ENCODE measurements around the gene SH3BP5.

Gene SH3BP5

GRCh38 chr3:15273227-15273626, 59.2 kb downstream of the SH3BP5 start:
- no peak for DNase-seq (ENCODE audit: low spot score)

GRCh38 chr3:15272426-15273196, 59.8 kb downstream of the SH3BP5 start:
- no peak for DNase-seq (ENCODE audit: low spot score)

- no peak for DNase-seq (ENCODE audit: low spot score)
Observed at GRCh38 chr3:15271785-15272381, 60.5 kb downstream of the SH3BP5 start.

- DNase-seq (ENCODE audit: low spot score) = no peak
Observed at GRCh38 chr3:15271030-15271429, 61.4 kb downstream of the SH3BP5 start.

- peak; percentile 97 for DNase-seq (ENCODE audit: low spot score)
Observed at GRCh38 chr3:15269091-15269989, 63.0 kb downstream of the SH3BP5 start.

- DNase-seq (ENCODE audit: low spot score) = peak; percentile 83
Observed at GRCh38 chr3:15268033-15268631, 64.3 kb downstream of the SH3BP5 start.

- DNase-seq (ENCODE audit: low spot score) = no peak
Observed at GRCh38 chr3:15267502-15267901, 64.9 kb downstream of the SH3BP5 start.

- DNase-seq (ENCODE audit: low spot score) = no peak
Observed at GRCh38 chr3:15266510-15267376, 65.6 kb downstream of the SH3BP5 start.

- no peak for DNase-seq (ENCODE audit: low spot score)
Observed at GRCh38 chr3:15265655-15266509, 66.5 kb downstream of the SH3BP5 start.

GRCh38 chr3:15264486-15264885, 67.9 kb downstream of the SH3BP5 start:
- DNase-seq (ENCODE audit: low spot score) = no peak

- DNase-seq (ENCODE audit: low spot score) = no peak
Observed at GRCh38 chr3:15263926-15264325, 68.5 kb downstream of the SH3BP5 start.

GRCh38 chr3:15263120-15263519, 69.3 kb downstream of the SH3BP5 start:
- DNase-seq (ENCODE audit: low spot score) = no peak

GRCh38 chr3:15262021-15262420, 70.4 kb downstream of the SH3BP5 start:
- no peak for DNase-seq (ENCODE audit: low spot score)

- no peak for DNase-seq (ENCODE audit: low spot score)
Observed at GRCh38 chr3:15261274-15261673, 71.1 kb downstream of the SH3BP5 start.

- DNase-seq (ENCODE audit: low spot score) = no peak
Observed at GRCh38 chr3:15260531-15260930, 71.9 kb downstream of the SH3BP5 start.

- DNase-seq (ENCODE audit: low spot score) = no peak
Observed at GRCh38 chr3:15258720-15259119, 73.7 kb downstream of the SH3BP5 start.

GRCh38 chr3:15256861-15257341, 75.5 kb downstream of the SH3BP5 start:
- DNase-seq (ENCODE audit: low spot score) = no peak

- no peak for DNase-seq (ENCODE audit: low spot score)
Observed at GRCh38 chr3:15255215-15255614, 77.2 kb downstream of the SH3BP5 start.

GRCh38 chr3:15253023-15253697, 79.2 kb downstream of the SH3BP5 start:
- DNase-seq (ENCODE audit: low spot score) = no peak

GRCh38 chr3:15246186-15246585, 86.2 kb downstream of the SH3BP5 start:
- DNase-seq (ENCODE audit: low spot score) = no peak
